ENCODE measurements around the gene TM4SF18.
A peak's percentile ranks its signal among the peaks of the same experiment; 100 is the strongest.

TM4SF18 gene

DNA sequence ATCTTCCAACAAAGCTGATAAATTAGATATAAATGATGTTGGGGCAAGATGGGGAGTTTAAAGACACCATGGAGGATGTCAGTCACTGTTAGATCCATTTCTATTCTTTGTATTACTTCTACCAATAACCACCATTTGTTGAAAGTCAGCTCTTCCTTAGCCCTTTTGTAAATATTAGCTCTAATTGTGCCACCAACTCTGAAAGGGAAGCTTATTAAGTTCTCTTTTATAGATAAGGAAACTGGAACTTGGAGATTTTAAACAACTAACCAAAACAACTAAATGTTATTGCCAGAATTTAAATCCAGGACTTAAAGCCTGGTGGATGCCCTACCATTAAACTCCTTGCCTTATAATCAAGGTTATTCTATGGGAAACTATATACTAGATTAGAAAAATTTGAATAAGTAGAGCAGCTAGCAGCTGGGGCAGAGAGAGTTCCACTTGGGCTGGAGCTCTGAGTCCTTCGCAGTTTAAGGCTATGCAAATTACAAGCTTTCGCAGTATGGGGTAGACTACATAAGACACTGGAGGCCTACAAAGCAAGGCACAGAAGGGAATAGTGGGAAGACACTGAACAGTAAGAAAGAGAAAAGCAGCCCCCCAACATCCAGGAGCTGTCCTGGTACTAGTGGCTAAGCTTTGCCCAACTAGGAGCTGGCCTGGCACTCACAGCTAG, 52.6 kb downstream of the TM4SF18 start:
- DNase-seq = no peak

DNA sequence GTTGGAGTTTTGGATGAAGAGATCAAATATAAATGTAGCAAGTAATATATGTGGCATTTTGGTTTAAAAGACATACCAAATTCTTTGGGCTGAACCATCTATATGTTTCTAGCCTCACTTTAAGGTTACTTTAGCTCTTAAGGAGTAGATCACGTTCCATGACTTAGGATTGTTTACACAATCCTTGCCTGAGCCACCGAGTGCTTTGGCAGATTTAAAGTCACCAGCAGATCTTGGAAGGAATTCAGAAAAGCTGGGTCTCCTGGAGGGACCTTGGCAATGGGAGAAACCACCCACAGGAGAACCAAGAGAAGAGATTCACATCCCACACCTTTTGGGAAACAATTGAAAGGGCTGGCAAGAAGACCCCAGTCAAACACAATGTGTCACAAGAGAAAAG, 54.5 kb downstream of the TM4SF18 start:
- no peak for DNase-seq

GRCh38 chr3:149277331-149277813, 56.1 kb downstream of the TM4SF18 start:
- DNase-seq = no peak

- no peak for DNase-seq
Observed at GRCh38 chr3:149276619-149277018, 56.8 kb downstream of the TM4SF18 start.

- DNase-seq = no peak
Observed at GRCh38 chr3:149274220-149274619, 59.2 kb downstream of the TM4SF18 start.

- DNase-seq = peak; percentile 72
Observed at GRCh38 chr3:149273096-149273751, 60.2 kb downstream of the TM4SF18 start.

- DNase-seq = no peak
Observed at GRCh38 chr3:149271669-149272068, 61.8 kb downstream of the TM4SF18 start.

GRCh38 chr3:149270180-149270579, 63.3 kb downstream of the TM4SF18 start:
- no peak for DNase-seq

DNA sequence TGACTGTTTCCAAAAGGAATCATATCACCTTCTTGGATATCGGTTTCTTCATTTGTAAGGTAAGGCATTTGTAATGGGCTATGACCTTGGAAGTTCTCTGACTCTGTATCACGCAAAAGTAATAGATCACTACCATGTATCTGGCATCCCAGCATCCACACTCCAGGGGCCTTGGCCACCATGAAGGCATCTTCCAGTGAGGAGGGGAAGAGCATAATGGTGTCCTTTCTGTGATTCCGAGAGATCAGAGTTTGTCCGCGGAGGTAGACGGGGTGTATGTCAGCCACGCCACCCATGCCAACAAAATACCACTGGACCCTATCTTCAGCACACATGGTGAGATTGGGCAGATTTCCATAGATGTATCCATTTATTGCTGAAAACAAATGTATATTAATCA, 63.7 kb downstream of the TM4SF18 start:
- DNase-seq = no peak
